CD14-positive monocyte (primary cell): ENCODE measurements around the gene SUCLG2. TPM values are rescaled to one million over a fixed set of nuclear protein-coding genes. Genes with fewer than 3 reads are reported as not detected.

Experiments used
- DNase-seq, 3 donors: peaks; one replicate each; pipeline ENCODE4 v3.0.0-alpha.2; 2011 to 2022
- H2AFZ ChIP-seq: 2 replicates; pipeline ENCODE4 v1.6.0; 2012; ENCODE audit warnings: mild to moderate bottlenecking, low read depth, low read length, inconsistent platforms; ENCODE audit not compliant: insufficient read depth, poor library complexity, severe bottlenecking
- H3K27ac ChIP-seq, 2 donors: 1 replicate in 1 of 2; 2 replicates in 1 of 2; pipeline ENCODE4 v1.5.1; 2012 to 2013; ENCODE audit warnings: low read length in 2 of 2, control low read depth in 1 of 2, inconsistent platforms in 1 of 2, low read depth in 1 of 2, mild to moderate bottlenecking in 1 of 2
- H3K27me3 ChIP-seq, 2 donors: one replicate each; pipeline versions ENCODE4 v1.6.0 to v1.6.1; 2011 to 2013; ENCODE audit warnings: low read length in 2 of 2; ENCODE audit not compliant: control insufficient read depth in 2 of 2, insufficient read depth in 2 of 2
- H3K36me3 ChIP-seq, 2 donors: replicated peaks in 1 of 2; 1 replicate in 1 of 2; 2 replicates in 1 of 2; pipeline versions ENCODE4 v1.5.1 to v1.6.1; 2012 to 2013; ENCODE audit warnings: low read length in 2 of 2, control low read depth in 1 of 2, inconsistent platforms in 1 of 2, mild to moderate bottlenecking in 1 of 2; ENCODE audit not compliant: insufficient read depth in 2 of 2, control insufficient read depth in 1 of 2
- H3K4me1 ChIP-seq, 2 donors: 1 replicate in 1 of 2; 2 replicates in 1 of 2; pipeline versions ENCODE4 v1.5.1 to v1.6.1; 2012 to 2013; ENCODE audit warnings: low read length in 2 of 2, control low read depth in 1 of 2, inconsistent platforms in 1 of 2, mild to moderate bottlenecking in 1 of 2, moderate library complexity in 1 of 2; ENCODE audit not compliant: insufficient read depth in 2 of 2, control insufficient read depth in 1 of 2
- H3K4me2 ChIP-seq: replicated peaks from 2 replicates; pipeline ENCODE3; 2012; ENCODE audit warnings: low read length, moderate library complexity, mild to moderate bottlenecking; ENCODE audit not compliant: poor library complexity, severe bottlenecking; ENCODE audit errors: extremely low read depth
- H3K4me3 ChIP-seq, 3 experiments: fragments of 200-600 bp in 1 of 3; sonication (generic) in 1 of 3; replicated peaks in 1 of 3; 1 replicate in 2 of 3; 2 replicates in 1 of 3; pipeline ENCODE4 v1.5.1; 2011 to 2013; ENCODE audit warnings: low read length in 3 of 3, mild to moderate bottlenecking in 3 of 3, control low read depth in 2 of 3, low read depth in 2 of 3, inconsistent platforms in 1 of 3, moderate library complexity in 1 of 3
- H3K79me2 ChIP-seq: 2 replicates; pipeline ENCODE4 v1.6.0; 2012; ENCODE audit warnings: mild to moderate bottlenecking, control low read depth, inconsistent platforms, low read length, moderate library complexity; ENCODE audit not compliant: insufficient read depth
- H3K9ac ChIP-seq: 2 replicates; pipeline ENCODE4 v1.6.0; 2017; ENCODE audit warnings: low read length, mild to moderate bottlenecking; ENCODE audit not compliant: insufficient read depth, poor library complexity, severe bottlenecking
- H3K9me3 ChIP-seq, 2 donors: replicated peaks in 1 of 2; 1 replicate in 1 of 2; 2 replicates in 1 of 2; pipeline versions ENCODE4 v1.5.1 to v1.6.1; 2012 to 2013; ENCODE audit warnings: low read length in 2 of 2, control low read depth in 1 of 2; ENCODE audit not compliant: control insufficient read depth in 1 of 2, insufficient read depth in 1 of 2
- H4K20me1 ChIP-seq: 2 replicates; pipeline ENCODE4 v1.6.0; 2012; ENCODE audit warnings: mild to moderate bottlenecking, low read length, control low read depth, moderate library complexity; ENCODE audit not compliant: insufficient read depth
- H3K27ac Mint-ChIP-seq, 7 donors: one replicate each; pipeline ENCODE4 v1.8.0; 2020; ENCODE audit warnings: mild to moderate bottlenecking in 7 of 7, mixed read lengths in 7 of 7, moderate library complexity in 6 of 7, inconsistent platforms in 2 of 7
- H3K27me3 Mint-ChIP-seq, 3 donors: one replicate each; pipeline ENCODE4 v1.8.0; 2021 to 2022; ENCODE audit warnings: low read depth in 3 of 3, mild to moderate bottlenecking in 3 of 3, mixed read lengths in 3 of 3, moderate library complexity in 3 of 3, inconsistent platforms in 1 of 3
- H3K36me3 Mint-ChIP-seq, 2 donors: one replicate each; pipeline ENCODE4 v1.8.0; 2020; ENCODE audit warnings: mixed read lengths in 2 of 2, inconsistent platforms in 1 of 2, mild to moderate bottlenecking in 1 of 2
- H3K4me1 Mint-ChIP-seq: one replicate; pipeline ENCODE4 v1.8.0; 2020; ENCODE audit warnings: mild to moderate bottlenecking, mixed read lengths
- H3K4me3 Mint-ChIP-seq, 2 donors: one replicate each; pipeline ENCODE4 v1.8.0; 2020; ENCODE audit warnings: mild to moderate bottlenecking in 2 of 2, mixed read lengths in 2 of 2, moderate library complexity in 1 of 2
- H3K9me3 Mint-ChIP-seq, 7 donors: one replicate each; pipeline ENCODE4 v1.8.0; 2020 to 2022; ENCODE audit warnings: mixed read lengths in 7 of 7, mild to moderate bottlenecking in 6 of 7, moderate library complexity in 6 of 7, inconsistent platforms in 2 of 7
- WGBS: methylation state at CpG from one replicate; pipeline ENCODE4 v1.1.5; 2013; ENCODE audit warnings: missing lambda C conversion rate; ENCODE audit not compliant: insufficient coverage; 5-methylcytosine and 5-hydroxymethylcytosine counted together
- intact Hi-C, 2 donors: fragments of 100-400 bp; cut with micrococcal nuclease; formaldehyde crosslinking; loops; one replicate each; pipeline versions ENCODE4 v1.15.0 to v1.15.1; 2023
- polyA plus RNA-seq, 3 donors: library from polyadenylated mRNA; depleted of rRNA in 1 of 3; unstranded in 2 of 3; stranded (reverse) in 1 of 3; fragments of 300-500 nt in 2 of 3; fragments of >200 nt in 1 of 3; fragmentation: Illumina TruSeq in 2 of 3; gene quantifications; 1 replicate in 2 of 3; 2 replicates in 1 of 3; pipeline ENCODE4 v1.2.3, GENCODE V29; 2012 to 2021
- TF ChIP-seq, protein P1 (sequence below): fragments of 200-600 bp; IDR thresholded peaks from one replicate; pipeline ENCODE4 v1.8.0; 2022; ENCODE audit warnings: antibody characterized with exemption, mild to moderate bottlenecking

SUCLG2 gene
- polyA plus RNA-seq, 3 donors = 10.8 to 37.5 (median 32.9) TPM

DNA sequence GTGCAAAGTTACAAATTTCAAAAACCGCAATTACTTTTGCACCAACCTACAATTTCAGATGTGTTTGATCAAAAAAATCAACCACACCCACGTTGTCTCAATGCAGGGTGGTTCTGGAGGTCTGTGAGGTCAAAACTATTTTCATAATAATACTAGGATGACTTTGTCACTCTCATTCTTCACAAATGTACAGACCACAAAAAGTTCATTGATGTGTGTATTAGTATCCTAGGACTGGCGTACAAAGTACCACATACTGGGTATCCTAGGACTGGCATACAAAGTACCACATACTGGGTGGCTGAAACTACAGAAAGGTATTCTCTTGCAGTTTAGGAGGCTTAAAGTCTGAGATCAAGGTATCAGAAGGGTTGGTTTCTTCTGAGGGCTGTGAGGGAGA, 13.0 kb downstream of the SUCLG2 start:
- Histone ChIP-seq H3K79me2 (peaks cover 9% of the 10 kb centered on the region), H3K4me2 (no peak overlapping the region), H3K4me3 (no peak overlapping the region), H3K27ac (no peak overlapping the region), H3K9me3 (no peaks in the 10 kb centered on the region), H3K4me1 (no peaks in the 10 kb centered on the region), H4K20me1 (peaks cover 76% of the 10 kb centered on the region), H3K9ac (no peak overlapping the region), H3K27me3 (no peaks in the 10 kb centered on the region), H3K36me3 (peaks cover 3 to 29% of the 10 kb centered on the region in 2 donors), H2AFZ (no peak overlapping the region)
- Mint-ChIP-seq H3K36me3 (peaks cover 33 to 34% of the 10 kb centered on the region in 2 donors), H3K4me3 (no peak overlapping the region), H3K27ac (no peak overlapping the region), H3K9me3 (no peaks in the 10 kb centered on the region), H3K4me1 (no peaks in the 10 kb centered on the region), H3K27me3 (no peaks in the 10 kb centered on the region)
- DNase-seq = no peak
- TF ChIP-seq, protein P1, sequence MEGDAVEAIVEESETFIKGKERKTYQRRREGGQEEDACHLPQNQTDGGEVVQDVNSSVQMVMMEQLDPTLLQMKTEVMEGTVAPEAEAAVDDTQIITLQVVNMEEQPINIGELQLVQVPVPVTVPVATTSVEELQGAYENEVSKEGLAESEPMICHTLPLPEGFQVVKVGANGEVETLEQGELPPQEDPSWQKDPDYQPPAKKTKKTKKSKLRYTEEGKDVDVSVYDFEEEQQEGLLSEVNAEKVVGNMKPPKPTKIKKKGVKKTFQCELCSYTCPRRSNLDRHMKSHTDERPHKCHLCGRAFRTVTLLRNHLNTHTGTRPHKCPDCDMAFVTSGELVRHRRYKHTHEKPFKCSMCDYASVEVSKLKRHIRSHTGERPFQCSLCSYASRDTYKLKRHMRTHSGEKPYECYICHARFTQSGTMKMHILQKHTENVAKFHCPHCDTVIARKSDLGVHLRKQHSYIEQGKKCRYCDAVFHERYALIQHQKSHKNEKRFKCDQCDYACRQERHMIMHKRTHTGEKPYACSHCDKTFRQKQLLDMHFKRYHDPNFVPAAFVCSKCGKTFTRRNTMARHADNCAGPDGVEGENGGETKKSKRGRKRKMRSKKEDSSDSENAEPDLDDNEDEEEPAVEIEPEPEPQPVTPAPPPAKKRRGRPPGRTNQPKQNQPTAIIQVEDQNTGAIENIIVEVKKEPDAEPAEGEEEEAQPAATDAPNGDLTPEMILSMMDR = no peak
- WGBS = no CpG with 5 or more reads among the region's 3 CpGs
- intact Hi-C loops = no loop called here

DNA sequence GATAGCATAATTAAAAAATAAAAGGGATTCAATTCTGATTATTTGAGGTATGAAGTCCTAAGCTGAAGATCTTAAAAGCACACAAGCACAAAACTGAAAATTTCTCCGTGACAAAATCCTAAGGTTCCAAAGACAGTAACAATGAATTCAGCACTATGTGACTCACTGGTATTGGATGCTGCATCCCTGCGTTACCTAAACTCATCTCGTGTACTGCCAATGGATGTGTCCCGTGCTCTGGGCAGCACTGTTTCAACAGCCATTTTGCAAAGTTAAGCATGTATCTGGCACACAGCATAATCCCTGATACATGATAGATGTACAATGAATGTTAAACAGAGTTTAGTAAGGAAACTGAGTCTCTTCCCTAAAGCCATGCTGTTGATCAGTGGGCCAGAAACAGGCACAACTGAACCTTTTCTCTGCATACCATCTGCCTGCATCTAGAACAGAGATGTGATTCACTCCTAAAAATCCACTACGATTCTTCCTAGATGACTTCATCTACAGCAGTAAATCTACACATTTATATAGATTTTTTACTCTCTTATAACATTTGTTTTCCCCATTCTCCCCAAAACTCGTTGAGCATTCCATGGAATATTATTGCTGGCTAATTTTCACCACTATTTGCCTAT, 14.3 kb downstream of the SUCLG2 start:
- Mint-ChIP-seq H3K36me3 (peaks cover 40 to 43% of the 10 kb centered on the region in 2 donors), H3K27ac (no peak overlapping the region), H3K4me1 (no peaks in the 10 kb centered on the region), H3K9me3 (no peaks in the 10 kb centered on the region), H3K27me3 (peaks cover 0 to 1% (median 0%) of the 10 kb centered on the region in 3 donors), H3K4me3 (no peak overlapping the region)
- Histone ChIP-seq H3K27ac (no peak overlapping the region), H3K27me3 (no peaks in the 10 kb centered on the region), H3K79me2 (peaks cover 5% of the 10 kb centered on the region), H3K36me3 (peaks cover 3 to 35% of the 10 kb centered on the region in 2 donors), H3K4me1 (no peaks in the 10 kb centered on the region), H3K4me3 (no peak overlapping the region), H2AFZ (no peak overlapping the region), H3K9ac (no peak overlapping the region), H3K9me3 (no peaks in the 10 kb centered on the region), H4K20me1 (peaks cover 78% of the 10 kb centered on the region), H3K4me2 (no peak overlapping the region)
- TF ChIP-seq, protein P1 = no peak
- no peak for DNase-seq
- WGBS = 97% methylated on average over 3 of the region's 6 CpGs
- intact Hi-C loops = no loop called here
